ENCODE measurements around the gene CPS1. TPM values are rescaled to one million over a fixed set of nuclear protein-coding genes. Genes with fewer than 3 reads are reported as not detected.

CPS1 gene
- total RNA-seq (under 1 TPM; 0.41 to 0.67 TPM), total RNA-seq (0 to 4.8 (median 0.54) reads per million in 172 experiments)
- 0.30 TPM for polyA plus RNA-seq (2013, experiment 1 of 2)
- 0.31 TPM for polyA plus RNA-seq (2013, experiment 2 of 2)

DNA sequence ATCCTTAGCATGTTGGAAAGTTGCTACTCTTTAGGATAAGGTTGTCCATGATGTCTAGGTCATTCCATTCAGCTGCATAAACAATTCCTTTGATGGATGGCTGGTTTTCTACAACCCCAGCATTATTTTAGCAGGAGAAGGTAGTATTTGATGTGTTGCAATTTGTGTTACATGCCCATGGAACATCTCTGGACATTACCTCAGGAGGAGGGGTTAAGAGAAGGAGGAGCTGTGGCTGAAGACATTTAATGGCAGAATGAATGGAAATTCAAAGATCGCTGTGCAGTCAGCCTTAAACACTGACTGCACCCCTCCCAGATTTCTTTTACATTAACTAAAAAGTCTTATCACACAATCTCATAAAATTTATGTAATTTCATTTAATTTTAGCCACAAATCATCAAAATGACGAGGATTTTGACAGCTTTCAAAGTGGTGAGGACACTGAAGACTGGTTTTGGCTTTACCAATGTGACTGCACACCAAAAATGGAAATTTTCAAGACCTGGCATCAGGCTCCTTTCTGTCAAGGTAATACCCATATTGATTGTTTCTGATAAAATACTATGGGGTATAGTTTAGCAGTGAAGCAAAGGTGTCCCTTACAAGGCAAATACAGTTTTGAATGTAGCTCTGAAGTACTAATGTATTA lies at the start of gene CPS1:
Gene CPS1, plus strand, starts transcription at position 271 of the 652 bp plus-strand sequence. Its CDS starts 135 bp downstream, at position 406.
- no peak within 1 kb of the TSS for H3K27ac ChIP-seq (ENCODE audit: low read depth in 1 of 2, low read length in 2 of 2)
- intact Hi-C loops (cut with DNase I, micrococcal nuclease): no loop called here
- no peak for DNase-seq
- no peak within 1 kb of the TSS for H3K27ac Mint-ChIP-seq
- TF ChIP-seq, protein P1, sequence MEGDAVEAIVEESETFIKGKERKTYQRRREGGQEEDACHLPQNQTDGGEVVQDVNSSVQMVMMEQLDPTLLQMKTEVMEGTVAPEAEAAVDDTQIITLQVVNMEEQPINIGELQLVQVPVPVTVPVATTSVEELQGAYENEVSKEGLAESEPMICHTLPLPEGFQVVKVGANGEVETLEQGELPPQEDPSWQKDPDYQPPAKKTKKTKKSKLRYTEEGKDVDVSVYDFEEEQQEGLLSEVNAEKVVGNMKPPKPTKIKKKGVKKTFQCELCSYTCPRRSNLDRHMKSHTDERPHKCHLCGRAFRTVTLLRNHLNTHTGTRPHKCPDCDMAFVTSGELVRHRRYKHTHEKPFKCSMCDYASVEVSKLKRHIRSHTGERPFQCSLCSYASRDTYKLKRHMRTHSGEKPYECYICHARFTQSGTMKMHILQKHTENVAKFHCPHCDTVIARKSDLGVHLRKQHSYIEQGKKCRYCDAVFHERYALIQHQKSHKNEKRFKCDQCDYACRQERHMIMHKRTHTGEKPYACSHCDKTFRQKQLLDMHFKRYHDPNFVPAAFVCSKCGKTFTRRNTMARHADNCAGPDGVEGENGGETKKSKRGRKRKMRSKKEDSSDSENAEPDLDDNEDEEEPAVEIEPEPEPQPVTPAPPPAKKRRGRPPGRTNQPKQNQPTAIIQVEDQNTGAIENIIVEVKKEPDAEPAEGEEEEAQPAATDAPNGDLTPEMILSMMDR (IDR thresholded peaks at IDR 0.05): no peak
- no peak within 1 kb of the TSS for H3K4me3 ChIP-seq (ENCODE audit: low read length)
- no peaks in the 10 kb centered on the region for H3K27me3 ChIP-seq (ENCODE audit: control insufficient read depth in 1 of 2, insufficient read depth in 2 of 2, low read length in 2 of 2)
- POLR2A ChIA-PET: no interaction called here
- H3K4me3 Mint-ChIP-seq: no peak within 1 kb of the TSS
- no peaks in the 10 kb centered on the region for H3K36me3 Mint-ChIP-seq (ENCODE audit: low read depth)
- peaks cover 4% of the 10 kb centered on the region for H3K27me3 Mint-ChIP-seq
- CTCF ChIA-PET: no interaction called here
- H3K9me3 Mint-ChIP-seq: no peaks in the 10 kb centered on the region
- no peaks in the 10 kb centered on the region for H3K36me3 ChIP-seq (ENCODE audit: insufficient read depth, low read length)
- H3K9me3 ChIP-seq (ENCODE audit: control insufficient read depth in 1 of 2, insufficient read depth in 1 of 2, low read length in 2 of 2): no peaks in the 10 kb centered on the region
- H3K4me1 Mint-ChIP-seq (ENCODE audit: low read depth): no peaks in the 10 kb centered on the region
- ATAC-seq (ENCODE audit: poor library complexity): no peak
- H3K4me1 ChIP-seq (ENCODE audit: insufficient read depth, low read length): no peaks in the 10 kb centered on the region

DNA sequence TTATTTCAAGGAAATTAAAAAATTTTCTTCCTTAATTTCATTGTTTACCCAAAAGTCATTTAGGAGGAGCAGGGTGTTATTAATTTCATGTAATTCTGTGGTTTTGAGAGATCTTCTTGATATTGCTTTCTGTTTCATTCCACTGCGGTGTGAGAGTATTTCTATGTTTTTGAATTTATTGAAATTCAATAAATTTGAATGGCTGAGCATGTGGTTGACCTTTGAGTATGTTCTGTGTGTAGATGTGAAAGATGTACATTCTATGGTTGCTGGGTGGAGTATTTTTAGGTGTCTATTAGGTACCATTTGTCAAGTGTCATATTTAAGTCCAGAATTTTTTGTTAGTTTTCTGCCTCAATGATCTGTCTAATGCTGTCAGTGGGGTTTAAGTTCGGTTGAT lies 40.5 kb upstream of the CPS1 start:
- Mint-ChIP-seq H3K4me1 (ENCODE audit: low read depth) (no peaks in the 10 kb centered on the region), H3K9me3 (peaks cover 21% of the 10 kb centered on the region), H3K27me3 (peaks cover 38% of the 10 kb centered on the region), H3K36me3 (ENCODE audit: low read depth) (no peaks in the 10 kb centered on the region), H3K27ac (no peak overlapping the region), H3K4me3 (no peak overlapping the region)
- H3K4me3 ChIP-seq (ENCODE audit: low read length): no peak overlapping the region
- H3K36me3 ChIP-seq (ENCODE audit: insufficient read depth, low read length): no peaks in the 10 kb centered on the region
- CTCF ChIA-PET: no interaction called here
- ATAC-seq (ENCODE audit: poor library complexity): no peak
- no peaks in the 10 kb centered on the region for H3K4me1 ChIP-seq (ENCODE audit: insufficient read depth, low read length)
- TF ChIP-seq, protein P1 (IDR thresholded peaks at IDR 0.05): no peak
- intact Hi-C loops (cut with DNase I, micrococcal nuclease): no loop called here
- DNase-seq: no peak
- H3K27ac ChIP-seq (ENCODE audit: low read depth in 1 of 2, low read length in 2 of 2): no peak overlapping the region
- no peaks in the 10 kb centered on the region for H3K9me3 ChIP-seq (ENCODE audit: control insufficient read depth in 1 of 2, insufficient read depth in 1 of 2, low read length in 2 of 2)
- POLR2A ChIA-PET: no interaction called here
- H3K27me3 ChIP-seq (ENCODE audit: control insufficient read depth in 1 of 2, insufficient read depth in 2 of 2, low read length in 2 of 2): no peaks in the 10 kb centered on the region

DNA sequence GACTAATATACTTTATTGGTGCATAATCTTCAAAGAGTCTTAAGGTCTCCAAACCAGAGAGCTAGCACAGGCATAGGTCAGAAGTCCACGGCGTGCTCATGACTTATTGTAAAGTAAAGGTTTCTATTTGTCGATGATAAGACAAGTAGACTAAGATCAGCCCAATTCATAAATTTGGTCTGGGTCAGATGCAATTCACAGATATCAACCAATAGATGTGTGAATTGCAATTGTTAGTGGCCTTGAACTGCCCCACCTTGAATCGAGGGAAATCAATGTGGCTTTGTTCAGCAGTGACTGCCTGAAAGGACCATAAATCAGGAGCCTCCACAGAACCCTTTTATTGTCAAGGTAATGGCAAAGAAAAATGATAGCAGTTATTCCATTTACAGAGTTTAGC lies 39.1 kb upstream of the CPS1 start:
- no peaks in the 10 kb centered on the region for H3K4me1 Mint-ChIP-seq (ENCODE audit: low read depth)
- H3K27ac Mint-ChIP-seq: no peak overlapping the region
- intact Hi-C loops (cut with DNase I, micrococcal nuclease): no loop called here
- no peaks in the 10 kb centered on the region for H3K4me1 ChIP-seq (ENCODE audit: insufficient read depth, low read length)
- TF ChIP-seq, protein P1 (IDR thresholded peaks at IDR 0.05): no peak
- H3K27me3 ChIP-seq (ENCODE audit: control insufficient read depth in 1 of 2, insufficient read depth in 2 of 2, low read length in 2 of 2): no peaks in the 10 kb centered on the region
- no peak overlapping the region for H3K4me3 ChIP-seq (ENCODE audit: low read length)
- no peaks in the 10 kb centered on the region for H3K36me3 ChIP-seq (ENCODE audit: insufficient read depth, low read length)
- ATAC-seq (ENCODE audit: poor library complexity) (no peak), DNase-seq (no peak)
- ChIA-PET POLR2A (no interaction called here), CTCF (no interaction called here)
- no peak overlapping the region for H3K4me3 Mint-ChIP-seq
- peaks cover 20% of the 10 kb centered on the region for H3K9me3 Mint-ChIP-seq
- peaks cover 38% of the 10 kb centered on the region for H3K27me3 Mint-ChIP-seq
- no peaks in the 10 kb centered on the region for H3K36me3 Mint-ChIP-seq (ENCODE audit: low read depth)
- H3K27ac ChIP-seq (ENCODE audit: low read depth in 1 of 2, low read length in 2 of 2): no peak overlapping the region
- H3K9me3 ChIP-seq (ENCODE audit: control insufficient read depth in 1 of 2, insufficient read depth in 1 of 2, low read length in 2 of 2): no peaks in the 10 kb centered on the region
